Panc1 (cell line): Measurements from ENCODE around the gene CCDC148. TPM values are rescaled to one million over a fixed set of nuclear protein-coding genes. Genes with fewer than 3 reads are reported as not detected.

Experiments
- ATAC-seq: fragments of 200-7000 bp; cut with Tn5 transposase; 2 replicates; pipeline ENCODE4 v1.9.1; 2020; ENCODE audit warnings: mild to moderate bottlenecking, moderate library complexity
- BruUV-seq: library from RNA; stranded (reverse); fragments of 400-500 nt; replicated peaks from 2 replicates; lab custom pipeline; 2021; lab: Mats Ljungman, UMichigan
- CTCF ChIA-PET: fragments of 300-600 bp; sonication (Branson Sonifier 250); formaldehyde crosslinking; loops from one replicate; lab custom pipeline; 2022; ENCODE audit warnings: antibody characterized with exemption; lab: Charles Lee
- POLR2A ChIA-PET: fragments of 300-600 bp; sonication (Branson Sonifier 250); formaldehyde crosslinking; loops from one replicate; lab custom pipeline; 2022; ENCODE audit warnings: antibody characterized with exemption; lab: Charles Lee
- DNase-seq: peaks from one replicate; pipeline ENCODE4 v3.0.0-alpha.2; 2010; ENCODE audit warnings: low read depth, low spot score
- H3K27ac ChIP-seq: 2 replicates; pipeline ENCODE4 v1.5.1; 2011; ENCODE audit warnings: mild to moderate bottlenecking, low read length, inconsistent platforms
- H3K27me3 ChIP-seq: fragments of 200-500 bp; sonication (Bioruptor generic); 2 replicates; pipeline ENCODE4 v1.6.0; 2014; ENCODE audit warnings: low read length, inconsistent platforms; ENCODE audit not compliant: control insufficient read depth, insufficient read depth
- H3K36me3 ChIP-seq: fragments of 200-500 bp; sonication (Bioruptor generic); 2 replicates; pipeline ENCODE4 v1.5.1; 2014; ENCODE audit warnings: inconsistent platforms, mild to moderate bottlenecking, low read length, moderate library complexity; ENCODE audit not compliant: control insufficient read depth, insufficient read depth
- H3K4me1 ChIP-seq: 2 replicates; pipeline ENCODE4 v1.5.1; 2011; ENCODE audit warnings: inconsistent platforms, mild to moderate bottlenecking, low read length, moderate library complexity; ENCODE audit not compliant: control insufficient read depth, insufficient read depth
- H3K4me3 ChIP-seq, 2 experiments: 2 replicates each; pipeline ENCODE4 v1.5.1; 2011 to 2012; ENCODE audit warnings: low read depth in 2 of 2, low read length in 2 of 2, mild to moderate bottlenecking in 2 of 2, inconsistent platforms in 1 of 2, moderate library complexity in 1 of 2
- H3K9me3 ChIP-seq: fragments of 200-500 bp; sonication (Bioruptor generic); 2 replicates; pipeline ENCODE4 v1.5.1; 2014; ENCODE audit warnings: low read depth, mild to moderate bottlenecking, inconsistent platforms, low read length, moderate library complexity; ENCODE audit not compliant: control insufficient read depth, insufficient read depth
- CTCF ChIP-seq: fragments of 450-650 bp; IDR thresholded peaks from 2 replicates; pipeline ENCODE4 v1.5.1; 2017; ENCODE audit warnings: mild to moderate bottlenecking
- POLR2AphosphoS5 ChIP-seq: IDR thresholded peaks from 2 replicates; pipeline ENCODE4 v1.6.1; 2012; ENCODE audit warnings: mild to moderate bottlenecking, low read depth, low read length, moderate library complexity
- REST ChIP-seq, 2 experiments: IDR thresholded peaks; 2 replicates each; pipeline ENCODE4 v1.6.1; 2011 to 2012; ENCODE audit warnings: low read depth in 2 of 2, control low read depth in 1 of 2, low read length in 1 of 2, mild to moderate bottlenecking in 1 of 2, moderate library complexity in 1 of 2; ENCODE audit not compliant: insufficient read depth in 1 of 2
- SIN3A ChIP-seq: IDR thresholded peaks from 2 replicates; pipeline ENCODE4 v1.6.1; 2012; ENCODE audit warnings: low read depth, mild to moderate bottlenecking, low read length, moderate library complexity, borderline replicate concordance; ENCODE audit not compliant: insufficient read depth
- in situ Hi-C: cut with HindIII; loops from 2 replicates; pipeline ENCODE4 v1.10.0; 2016; ENCODE audit warnings: low sequenced_read_pairs, low pct_unique_long_range_greater_than_20kb
- intact Hi-C: fragments of 100-400 bp; cut with micrococcal nuclease; formaldehyde crosslinking; loops from one replicate; pipeline ENCODE4 v1.10.0; 2022; ENCODE audit not compliant: unreplicated experiment
- total RNA-seq: library from RNA; stranded (reverse); gene quantifications from one replicate; pipeline ENCODE4 v1.2.1, GENCODE V29; 2021; ENCODE audit not compliant: unreplicated experiment

CCDC148 gene
- total RNA-seq, 1 experiment from 2014 or later = 0.92 TPM

GRCh38 chr2:158457826-158458616 is 1.5 kb upstream of the CCDC148 start:
- peak overlapping the region; percentile 89 to 93 for H3K4me3 ChIP-seq
- CTCF ChIA-PET = no interaction called here
- peak; percentile 62 for TF ChIP-seq CTCF
- no peak; the same call in 1 of the 2 replicates for TF ChIP-seq POLR2AphosphoS5
- 0 out of 2 replicates have a peak, but pooled peaks have one; percentile 61 for TF ChIP-seq SIN3A
- DNase-seq (no peak), ATAC-seq (peak; percentile 78)
- H3K27me3 ChIP-seq = no peaks in the 10 kb centered on the region
- POLR2A ChIA-PET = interaction anchor here (0.7 kb wide), 1 partner anchor 581 kb away, joined by 5 read pairs; no protein-coding TSS in a partner anchor
- H3K4me1 ChIP-seq = peaks cover 32% of the 10 kb centered on the region
- H3K36me3 ChIP-seq = no peaks in the 10 kb centered on the region
- peak overlapping the region; percentile 79 for H3K27ac ChIP-seq
- in situ Hi-C loops (no loop called here), intact Hi-C loops (loop anchor here (5.0 kb wide), 1 partner anchor 426 kb away; no protein-coding TSS in a partner anchor)
- H3K9me3 ChIP-seq = no peaks in the 10 kb centered on the region
- BruUV-seq = no TSS peak

GRCh38 chr2:158457092-158457825 is 706 bp upstream of the CCDC148 start:
- Histone ChIP-seq H3K27me3 (no peaks in the 10 kb centered on the region), H3K4me1 (peaks cover 27% of the 10 kb centered on the region), H3K4me3 (peak overlapping the region; percentile 89 to 93), H3K27ac (peak overlapping the region; percentile 79), H3K9me3 (no peaks in the 10 kb centered on the region), H3K36me3 (no peaks in the 10 kb centered on the region)
- no TSS peak for BruUV-seq
- in situ Hi-C loops = no loop called here
- ATAC-seq (peak; percentile 65), DNase-seq (no peak)
- POLR2A ChIA-PET = interaction anchor here (0.6 to 0.7 kb wide), 3 partner anchors 304 to 585 kb away, joined by 5 to 9 read pairs (median 5); no protein-coding TSS in a partner anchor
- CTCF ChIA-PET = interaction anchor here (0.6 kb wide), 1 partner anchor 27 kb away, joined by 8 read pairs; no protein-coding TSS in a partner anchor
- TF ChIP-seq POLR2AphosphoS5 = no peak
- TF ChIP-seq REST (IDR thresholded peaks at IDR 0.05; ENCODE audit: insufficient read depth in 1 of 2, low read depth in 2 of 2, low read length in 1 of 2) = no peak
- no peak; the same call in 1 of the 2 replicates for TF ChIP-seq SIN3A
- TF ChIP-seq CTCF = no peak
- intact Hi-C loops = loop anchor here (5.0 kb wide), 1 partner anchor 425 kb away; no protein-coding TSS in a partner anchor
